Activated CD8-positive, alpha-beta T cell treated with anti-CD3 and anti-CD28 coated beads, Interleukin-2, amount 10 ng/mL, durations not matched to agents 7 days and 5 days (primary cell): ENCODE results near the gene MSLN. TPM values are rescaled to one million over a fixed set of nuclear protein-coding genes. Genes with fewer than 3 reads are reported as not detected.

Experiments used
- ATAC-seq: fragments of 150-1000 bp; cut with Tn5 transposase; one replicate; pipeline ENCODE4 v1.10.0; 2021; ENCODE audit warnings: moderate library complexity
- CTCF ChIA-PET: fragments of 350-600 bp; sonication (Branson Sonifier 250); formaldehyde crosslinking; loops from one replicate; lab custom pipeline; 2021; ENCODE audit warnings: antibody characterized with exemption; lab: Charles Lee
- POLR2A ChIA-PET: fragments of 350-600 bp; sonication (Branson Sonifier 250); formaldehyde crosslinking; loops from one replicate; lab custom pipeline; 2021; ENCODE audit warnings: antibody characterized with exemption; lab: Charles Lee
- DNase-seq: peaks from one replicate; pipeline ENCODE4 v3.0.0-alpha.2; 2020
- H3K27ac Mint-ChIP-seq: one replicate; pipeline ENCODE4 v1.8.0; 2021; ENCODE audit warnings: mild to moderate bottlenecking, mixed read lengths
- H3K27me3 Mint-ChIP-seq: one replicate; pipeline ENCODE4 v1.8.0; 2021; ENCODE audit warnings: low read depth, mixed read lengths
- H3K36me3 Mint-ChIP-seq: one replicate; pipeline ENCODE4 v1.8.0; 2021; ENCODE audit warnings: low read depth, mixed read lengths
- H3K4me1 Mint-ChIP-seq: one replicate; pipeline ENCODE4 v1.8.0; 2021; ENCODE audit warnings: low read depth, mixed read lengths
- H3K4me3 Mint-ChIP-seq: one replicate; pipeline ENCODE4 v1.8.0; 2021; ENCODE audit warnings: mild to moderate bottlenecking, mixed read lengths
- H3K9me3 Mint-ChIP-seq: one replicate; pipeline ENCODE4 v1.8.0; 2022; ENCODE audit warnings: mixed read lengths; ENCODE audit not compliant: insufficient read depth
- total RNA-seq, 2 experiments: library from RNA; stranded (reverse); gene quantifications; one replicate each; pipeline ENCODE4 v1.2.3, GENCODE V29; 2021

MSLN gene
- total RNA-seq, 2 experiments from 2014 or later: not detected

DNA sequence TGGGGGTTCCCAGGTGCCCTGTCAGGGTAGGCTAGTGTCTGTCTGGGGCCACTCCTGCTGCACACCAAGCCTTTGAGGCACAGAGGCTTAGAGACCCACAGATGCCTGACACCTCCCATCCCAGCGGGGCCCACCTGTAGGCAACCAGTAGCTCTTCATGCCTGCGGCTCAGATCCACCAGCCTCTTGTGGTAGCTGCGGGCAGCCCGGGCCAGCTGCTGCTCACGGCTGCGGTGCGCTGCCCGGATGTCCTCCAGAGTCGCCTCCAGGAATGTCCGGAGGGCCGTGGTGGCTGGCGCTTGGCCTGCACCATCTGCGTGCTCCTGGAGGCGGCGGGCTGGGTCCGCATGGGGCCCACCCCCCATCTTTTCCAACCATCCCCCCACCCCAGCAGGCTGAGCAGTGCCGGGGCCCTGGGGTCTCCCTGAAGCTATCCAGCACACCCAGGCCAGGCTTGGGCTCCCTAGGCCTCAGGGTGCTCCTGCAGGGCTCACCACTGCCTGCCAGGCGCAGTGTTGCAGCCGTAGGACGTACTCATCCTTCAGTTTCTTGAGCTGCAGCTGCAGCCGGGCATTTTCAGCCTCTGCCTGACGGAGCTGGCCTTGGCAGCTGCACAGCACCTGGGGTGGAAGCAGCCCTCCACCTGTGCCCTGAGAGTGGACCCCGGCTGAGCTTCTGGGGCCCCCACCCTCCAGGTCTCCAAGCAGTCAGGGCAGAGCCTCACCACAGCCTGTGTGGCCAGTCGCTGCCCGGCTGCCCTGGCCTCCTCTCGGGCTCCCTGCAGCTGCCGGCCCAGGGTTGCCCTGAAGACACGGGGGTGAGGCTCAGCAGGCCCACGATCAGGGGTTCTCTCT, 36.1 kb upstream of the MSLN start:
- no peak for DNase-seq
- H3K36me3 Mint-ChIP-seq: no peaks in the 10 kb centered on the region
- no peaks in the 10 kb centered on the region for H3K27me3 Mint-ChIP-seq
- H3K4me3 Mint-ChIP-seq: no peak overlapping the region
- no peak for ATAC-seq
- CTCF ChIA-PET: interaction anchor here (0.6 to 1.9 kb wide), 3 partner anchors 12 to 20 kb away, joined by 3 to 8 read pairs (median 3); no protein-coding TSS in a partner anchor
- H3K4me1 Mint-ChIP-seq: peaks cover 12% of the 10 kb centered on the region
- H3K9me3 Mint-ChIP-seq: no peaks in the 10 kb centered on the region
- POLR2A ChIA-PET: interaction anchor here (0.8 to 0.9 kb wide), 2 partner anchors 35 to 60 kb away, joined by 3 to 4 read pairs; partner anchors contain the start of gene WDR24
- H3K27ac Mint-ChIP-seq: no peak overlapping the region

GRCh38 chr16:725041-725376, 35.5 kb upstream of the MSLN start:
- ChIA-PET POLR2A (no interaction called here), CTCF (interaction anchor here (1.0 to 1.1 kb wide), 3 partner anchors 12 to 18 kb away, joined by 3 to 4 read pairs (median 4); no protein-coding TSS in a partner anchor)
- ATAC-seq: no peak
- no peak for DNase-seq
- no peak overlapping the region for H3K27ac Mint-ChIP-seq
- H3K27me3 Mint-ChIP-seq: no peaks in the 10 kb centered on the region
- no peak overlapping the region for H3K4me3 Mint-ChIP-seq
- H3K9me3 Mint-ChIP-seq: no peaks in the 10 kb centered on the region
- no peaks in the 10 kb centered on the region for H3K36me3 Mint-ChIP-seq
- H3K4me1 Mint-ChIP-seq: peaks cover 7% of the 10 kb centered on the region

GRCh38 chr16:725463-726187, 34.9 kb upstream of the MSLN start:
- H3K4me1 Mint-ChIP-seq: peaks cover under 1% of the 10 kb centered on the region
- H3K27ac Mint-ChIP-seq: no peak overlapping the region
- H3K36me3 Mint-ChIP-seq: no peaks in the 10 kb centered on the region
- H3K27me3 Mint-ChIP-seq: no peaks in the 10 kb centered on the region
- DNase-seq (no peak), ATAC-seq (no peak)
- ChIA-PET CTCF (interaction anchor here (0.9 to 1.1 kb wide), 4 partner anchors 10 to 18 kb away, joined by 3 to 4 read pairs (median 4); no protein-coding TSS in a partner anchor), POLR2A (no interaction called here)
- no peaks in the 10 kb centered on the region for H3K9me3 Mint-ChIP-seq
- H3K4me3 Mint-ChIP-seq: no peak overlapping the region

GRCh38 chr16:726188-726437, 34.4 kb upstream of the MSLN start:
- ChIA-PET POLR2A (no interaction called here), CTCF (interaction anchor here (0.9 to 1.1 kb wide), 3 partner anchors 10 to 13 kb away, joined by 3 to 4 read pairs (median 4); no protein-coding TSS in a partner anchor)
- DNase-seq (no peak), ATAC-seq (no peak)
- Mint-ChIP-seq H3K36me3 (no peaks in the 10 kb centered on the region), H3K27me3 (no peaks in the 10 kb centered on the region), H3K9me3 (no peaks in the 10 kb centered on the region), H3K4me3 (no peak overlapping the region), H3K27ac (no peak overlapping the region), H3K4me1 (no peaks in the 10 kb centered on the region)

DNA sequence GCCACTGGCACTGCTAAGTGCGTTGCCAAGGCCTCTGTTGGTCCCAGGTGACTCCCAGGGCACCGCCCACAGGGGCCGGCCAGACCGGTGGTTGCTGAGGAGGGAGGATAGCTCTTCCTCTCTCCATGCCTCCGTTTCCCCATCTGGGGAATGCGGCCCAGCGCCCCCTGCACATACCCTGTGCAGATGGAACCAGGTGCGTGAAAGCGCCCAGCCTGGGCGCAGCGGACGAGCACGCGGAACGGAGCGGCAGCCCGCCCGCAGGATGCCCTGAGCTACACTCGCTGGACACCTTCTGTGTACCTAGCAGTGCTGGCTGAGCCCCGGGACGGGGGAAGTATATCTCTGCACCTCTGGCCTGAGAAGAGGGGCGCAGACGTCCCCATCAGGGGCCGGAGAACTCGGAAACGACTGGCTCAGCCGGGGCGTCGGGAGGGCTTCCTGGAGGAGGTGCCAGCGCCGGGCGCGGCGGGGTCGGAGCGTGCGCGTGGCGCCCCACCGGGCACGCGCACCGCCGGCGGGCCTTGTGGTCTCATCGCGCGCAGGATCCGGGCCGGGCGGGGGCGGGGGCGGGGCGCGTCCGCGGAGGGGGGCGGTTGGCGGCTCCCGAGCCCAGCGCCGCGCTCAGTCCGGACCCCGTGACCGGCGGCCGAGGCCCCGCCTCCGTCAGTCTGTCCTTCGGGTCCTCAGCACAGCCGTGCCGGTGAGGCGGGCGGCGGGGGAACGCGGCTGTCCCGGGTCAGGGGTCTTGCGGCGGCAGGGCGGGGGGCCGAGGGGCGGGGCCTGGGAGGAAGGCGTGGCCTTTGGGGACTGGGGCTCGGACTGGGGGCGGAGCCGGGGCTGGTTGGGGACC, 33.9 kb upstream of the MSLN start, which contains the start of the genes CCDC78 and HAGHL:
Gene CCDC78 (minus strand): TSS at position 6 of the 853 bp plus-strand sequence. CDS start 76 bp downstream, outside the sequence.
Gene HAGHL (plus strand): TSS at position 669 of the 853 bp plus-strand sequence. CDS start 404 bp downstream, outside the sequence.
- Mint-ChIP-seq H3K9me3 (no peaks in the 10 kb centered on the region), H3K4me1 (no peaks in the 10 kb centered on the region), H3K4me3 (peak within 1 kb of the TSS; percentile 72), H3K27me3 (no peaks in the 10 kb centered on the region), H3K36me3 (no peaks in the 10 kb centered on the region), H3K27ac (no peak within 1 kb of the TSS)
- ATAC-seq: peak; percentile 47
- peak; percentile 71 for DNase-seq
- POLR2A ChIA-PET: no interaction called here
- CTCF ChIA-PET: interaction anchor here (0.7 to 1.1 kb wide), 2 partner anchors 11 kb away, joined by 3 to 4 read pairs; no protein-coding TSS in a partner anchor

- peak; percentile 34 for ATAC-seq
- no peaks in the 10 kb centered on the region for H3K9me3 Mint-ChIP-seq
- no peaks in the 10 kb centered on the region for H3K4me1 Mint-ChIP-seq
- no peaks in the 10 kb centered on the region for H3K27me3 Mint-ChIP-seq
- H3K27ac Mint-ChIP-seq: no peak overlapping the region
- peak; percentile 50 for DNase-seq
- CTCF ChIA-PET: interaction anchor here (0.7 to 1.7 kb wide), 4 partner anchors 8 to 61 kb away, joined by 3 to 6 read pairs (median 4); partner anchors contain the start of gene RPUSD1
- POLR2A ChIA-PET: interaction anchor here (1.2 kb wide), 1 partner anchor 12 kb away, joined by 5 read pairs; no protein-coding TSS in a partner anchor
- H3K4me3 Mint-ChIP-seq: peak overlapping the region; percentile 50
- peaks cover 2% of the 10 kb centered on the region for H3K36me3 Mint-ChIP-seq
Observed at GRCh38 chr16:727291-727977, 33.1 kb upstream of the MSLN start.

GRCh38 chr16:728131-728889, 32.2 kb upstream of the MSLN start:
- DNase-seq (peak; percentile 72), ATAC-seq (peak; percentile 62)
- H3K27me3 Mint-ChIP-seq: no peaks in the 10 kb centered on the region
- ChIA-PET POLR2A (interaction anchor here (1.2 to 2.9 kb wide), 2 partner anchors 9 to 12 kb away, joined by 5 to 10 read pairs; no protein-coding TSS in a partner anchor), CTCF (interaction anchor here (1.3 to 1.7 kb wide), 3 partner anchors 8 to 60 kb away, joined by 3 to 6 read pairs (median 4); partner anchors contain the start of gene RPUSD1)
- H3K4me3 Mint-ChIP-seq: peak overlapping the region; percentile 40
- H3K36me3 Mint-ChIP-seq: peaks cover 4% of the 10 kb centered on the region
- no peaks in the 10 kb centered on the region for H3K9me3 Mint-ChIP-seq
- H3K27ac Mint-ChIP-seq: no peak overlapping the region
- H3K4me1 Mint-ChIP-seq: no peaks in the 10 kb centered on the region

DNA sequence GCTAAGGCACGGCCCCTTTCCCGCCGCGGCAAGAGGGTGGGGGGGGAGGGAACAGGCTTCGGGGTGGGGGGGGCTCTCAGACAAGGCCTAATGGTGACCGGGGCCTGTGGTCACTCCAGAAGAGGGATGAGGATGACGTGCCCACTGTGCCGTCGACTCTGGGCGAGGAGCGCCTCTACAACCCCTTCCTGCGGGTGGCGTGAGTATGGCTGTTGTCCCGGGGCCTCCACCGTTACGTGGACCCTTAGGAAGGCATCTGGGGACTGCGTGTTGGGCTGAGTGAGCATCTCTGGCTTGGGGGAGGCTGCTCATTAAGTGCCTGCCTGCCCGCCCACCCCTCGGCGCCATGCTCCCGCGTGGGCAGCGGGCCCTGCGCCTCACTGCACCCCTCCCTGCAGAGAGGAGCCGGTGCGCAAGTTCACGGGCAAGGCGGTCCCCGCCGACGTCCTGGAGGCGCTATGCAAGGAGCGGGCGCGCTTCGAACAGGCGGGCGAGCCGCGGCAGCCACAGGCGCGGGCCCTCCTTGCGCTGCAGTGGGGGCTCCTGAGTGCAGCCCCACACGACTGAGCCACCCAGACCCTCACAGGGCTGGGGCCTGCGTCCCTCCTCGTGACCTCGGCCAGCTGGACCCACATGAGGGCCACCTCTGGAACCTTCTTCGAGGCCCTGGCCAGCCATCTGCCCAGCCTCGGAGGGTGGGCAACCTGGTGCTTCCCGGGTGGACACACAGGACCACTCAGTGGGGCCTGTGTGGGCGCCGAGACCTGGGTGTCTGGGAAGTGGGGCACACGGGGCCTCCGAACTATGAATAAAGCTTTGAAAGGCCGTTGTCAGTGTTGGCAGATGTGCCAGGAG, 31.4 kb upstream of the MSLN start:
- no peak for DNase-seq
- POLR2A ChIA-PET: interaction anchor here (1.1 to 2.9 kb wide), 2 partner anchors 10 to 12 kb away, joined by 3 to 10 read pairs; partner anchors contain the start of gene CIAO3
- Mint-ChIP-seq H3K36me3 (peaks cover 4% of the 10 kb centered on the region), H3K27ac (no peak overlapping the region), H3K27me3 (no peaks in the 10 kb centered on the region), H3K9me3 (no peaks in the 10 kb centered on the region), H3K4me1 (no peaks in the 10 kb centered on the region), H3K4me3 (no peak overlapping the region)
- no peak for ATAC-seq
- CTCF ChIA-PET: interaction anchor here (1.3 to 1.7 kb wide), 4 partner anchors 9 to 59 kb away, joined by 3 to 6 read pairs (median 3); partner anchors contain the start of genes CIAO3 and RPUSD1
